PFSK-1 (cell line): ENCODE results near the gene PPP1R2B.

Source experiments
- FOXP2 ChIP-seq: optimal IDR thresholded peaks from 2 replicates; pipeline ENCODE3; 2011; ENCODE audit warnings: borderline replicate concordance, control low read depth, inconsistent platforms; ENCODE audit not compliant: insufficient read depth; ENCODE audit errors: extremely low read length, extremely low read depth
- POLR2AphosphoS5 ChIP-seq: IDR thresholded peaks from 2 replicates; pipeline ENCODE4 v1.6.1; 2012; ENCODE audit warnings: low read depth, mild to moderate bottlenecking, control low read depth, low read length, moderate library complexity
- REST ChIP-seq, 2 experiments: IDR thresholded peaks; 2 replicates each; pipeline versions ENCODE4 v1.6.1 to v1.8.0; 2011 to 2012; ENCODE audit warnings: low read depth in 2 of 2, low read length in 2 of 2, control low read depth in 1 of 2, inconsistent platforms in 1 of 2, mild to moderate bottlenecking in 1 of 2, moderate library complexity in 1 of 2; ENCODE audit not compliant: insufficient read depth in 1 of 2
- SIN3A ChIP-seq: IDR thresholded peaks from 2 replicates; pipeline ENCODE4 v1.6.1; 2012; ENCODE audit warnings: mild to moderate bottlenecking, low read length, moderate library complexity, borderline replicate concordance; ENCODE audit not compliant: insufficient read depth
- TAF1 ChIP-seq: IDR thresholded peaks from 2 replicates; pipeline ENCODE4 v1.6.1; 2012; ENCODE audit warnings: low read length, control low read depth, borderline replicate concordance; ENCODE audit not compliant: insufficient read depth

The PPP1R2B gene

GRCh38 chr5:156824800-156825199, 25.3 kb upstream of the PPP1R2B start:
- TF ChIP-seq TAF1 (no peak), SIN3A (no peak), REST (IDR thresholded peaks at IDR 0.05; ENCODE audit: insufficient read depth in 1 of 2, low read depth in 2 of 2, low read length in 2 of 2) (no peak), POLR2AphosphoS5 (no peak), FOXP2 (no peak)

- no peak for TF ChIP-seq POLR2AphosphoS5
- TF ChIP-seq SIN3A, result no peak
- no peak for TF ChIP-seq TAF1
- no peak for TF ChIP-seq REST (IDR thresholded peaks at IDR 0.05; ENCODE audit: insufficient read depth in 1 of 2, low read depth in 2 of 2, low read length in 2 of 2)
- TF ChIP-seq FOXP2, result no peak
Observed at GRCh38 chr5:156825688-156826087, 24.4 kb upstream of the PPP1R2B start.

GRCh38 chr5:156826150-156826549, 23.9 kb upstream of the PPP1R2B start:
- TF ChIP-seq SIN3A, result no peak
- TF ChIP-seq TAF1, result no peak
- TF ChIP-seq FOXP2, result no peak
- no peak for TF ChIP-seq POLR2AphosphoS5
- TF ChIP-seq REST (IDR thresholded peaks at IDR 0.05; ENCODE audit: insufficient read depth in 1 of 2, low read depth in 2 of 2, low read length in 2 of 2), result no peak

GRCh38 chr5:156834916-156835315, 15.2 kb upstream of the PPP1R2B start:
- TF ChIP-seq SIN3A (no peak), REST (IDR thresholded peaks at IDR 0.05; ENCODE audit: insufficient read depth in 1 of 2, low read depth in 2 of 2, low read length in 2 of 2) (no peak), TAF1 (no peak), POLR2AphosphoS5 (no peak), FOXP2 (no peak)

GRCh38 chr5:156835905-156836304, 14.2 kb upstream of the PPP1R2B start:
- TF ChIP-seq TAF1 (no peak), REST (IDR thresholded peaks at IDR 0.05; ENCODE audit: insufficient read depth in 1 of 2, low read depth in 2 of 2, low read length in 2 of 2) (no peak), FOXP2 (no peak), POLR2AphosphoS5 (no peak), SIN3A (no peak)
